ENCODE data around the gene DAB1.

DAB1 gene

GRCh38 chr1:57316291-57316690 is 107.6 kb downstream of the DAB1 start:
- DNase-seq (ENCODE audit: low read depth), result no peak

DNA sequence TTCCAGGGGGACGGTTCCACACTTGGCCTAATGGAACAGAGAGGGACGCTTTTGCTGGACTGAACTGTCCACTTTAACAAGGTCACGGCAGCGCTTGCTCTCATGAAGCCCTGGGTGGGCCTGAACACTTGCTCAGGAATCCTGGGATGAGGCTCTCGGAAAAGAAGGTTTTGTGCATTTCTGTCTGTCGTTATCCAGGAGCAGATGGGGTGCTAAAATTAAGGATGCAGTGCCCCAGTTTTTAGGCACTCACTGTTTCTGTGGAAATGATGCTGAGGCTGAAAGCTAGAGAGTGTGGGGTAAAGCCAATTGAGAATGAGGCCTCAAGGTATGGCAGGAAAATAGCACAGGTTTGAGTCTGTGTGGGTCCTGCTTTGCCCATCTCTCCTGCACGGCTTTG is 111.0 kb downstream of the DAB1 start:
- DNase-seq (ENCODE audit: low read depth), result no peak

DNA sequence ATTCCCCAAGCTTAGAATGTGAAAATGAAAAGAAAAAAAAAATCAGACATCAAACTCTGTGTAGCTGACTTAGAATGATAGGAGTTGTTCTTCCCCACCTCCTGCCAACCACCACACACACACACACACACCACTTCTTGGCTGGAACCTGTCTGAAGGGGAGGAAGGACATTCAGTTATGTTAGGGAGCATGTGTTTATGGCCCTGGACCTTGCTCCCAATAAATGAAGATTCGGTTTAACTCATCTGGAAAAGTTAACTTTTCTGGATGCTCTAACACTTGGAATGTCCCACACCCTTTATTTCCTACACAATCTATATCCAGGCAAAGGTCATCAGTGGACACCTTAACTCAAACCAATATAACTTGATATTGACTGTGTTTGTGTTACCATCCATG is 112.4 kb downstream of the DAB1 start:
- no peak for DNase-seq (ENCODE audit: low read depth)

GRCh38 chr1:57311006-57311405 is 112.9 kb downstream of the DAB1 start:
- no peak for DNase-seq (ENCODE audit: low read depth)

DNA sequence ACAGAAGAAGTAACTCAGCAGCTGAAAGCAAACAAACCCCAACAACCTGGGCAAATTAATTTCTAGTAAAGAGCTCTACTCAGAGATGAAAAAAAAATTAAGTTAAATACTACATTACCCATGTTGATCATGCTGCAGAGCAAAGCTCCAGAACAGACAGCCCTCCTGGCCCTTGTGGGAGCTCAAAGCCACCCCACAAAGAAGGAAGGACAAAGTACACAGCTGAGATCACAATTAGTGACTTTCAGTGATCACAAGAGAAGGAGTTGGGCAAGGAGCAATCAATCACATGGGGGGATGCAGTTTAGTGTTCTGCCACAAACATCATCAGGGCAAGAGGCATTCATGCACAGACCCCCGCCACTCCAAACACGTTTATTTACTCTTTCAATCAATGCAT is 114.2 kb downstream of the DAB1 start:
- DNase-seq (ENCODE audit: low read depth), result no peak

DNA sequence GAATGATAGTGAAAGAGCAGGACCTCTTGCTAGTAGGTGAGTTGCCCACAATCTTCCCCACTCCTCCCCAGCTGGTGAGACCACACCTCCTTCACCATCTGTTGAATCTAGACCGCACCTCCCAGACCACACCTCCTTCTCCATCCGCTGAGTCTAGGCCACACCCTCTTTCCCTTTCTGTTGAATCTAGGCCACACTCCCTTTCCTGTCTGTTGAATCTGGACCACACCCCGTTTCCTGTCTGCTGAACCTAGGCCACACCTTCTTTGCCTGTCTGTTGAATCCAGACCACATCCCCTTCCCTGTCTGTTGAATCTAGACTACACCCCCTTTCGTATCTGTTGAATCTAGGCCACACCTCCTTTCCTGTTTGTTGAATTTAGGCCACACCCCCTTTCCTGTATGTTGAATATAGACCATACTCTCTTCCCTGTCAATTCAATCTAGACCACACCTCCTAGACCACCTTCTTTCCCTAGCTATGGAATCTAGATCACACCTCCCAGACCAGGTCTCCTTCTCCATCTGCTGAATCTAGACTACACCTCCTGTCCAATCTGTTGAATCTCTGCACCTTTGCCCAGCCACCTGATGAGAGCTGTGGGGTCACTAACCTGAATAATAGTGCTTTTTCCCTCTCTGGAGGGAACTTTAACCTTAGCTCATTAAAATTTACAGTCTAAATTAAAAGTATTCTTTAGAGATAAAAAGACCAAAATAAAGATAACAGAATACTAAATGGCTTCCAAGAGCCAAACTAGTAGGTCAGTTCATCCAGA is 116.3 kb downstream of the DAB1 start:
- no peak for DNase-seq (ENCODE audit: low read depth)

GRCh38 chr1:57304591-57304990 is 119.3 kb downstream of the DAB1 start:
- no peak for DNase-seq (ENCODE audit: low read depth)

DNA sequence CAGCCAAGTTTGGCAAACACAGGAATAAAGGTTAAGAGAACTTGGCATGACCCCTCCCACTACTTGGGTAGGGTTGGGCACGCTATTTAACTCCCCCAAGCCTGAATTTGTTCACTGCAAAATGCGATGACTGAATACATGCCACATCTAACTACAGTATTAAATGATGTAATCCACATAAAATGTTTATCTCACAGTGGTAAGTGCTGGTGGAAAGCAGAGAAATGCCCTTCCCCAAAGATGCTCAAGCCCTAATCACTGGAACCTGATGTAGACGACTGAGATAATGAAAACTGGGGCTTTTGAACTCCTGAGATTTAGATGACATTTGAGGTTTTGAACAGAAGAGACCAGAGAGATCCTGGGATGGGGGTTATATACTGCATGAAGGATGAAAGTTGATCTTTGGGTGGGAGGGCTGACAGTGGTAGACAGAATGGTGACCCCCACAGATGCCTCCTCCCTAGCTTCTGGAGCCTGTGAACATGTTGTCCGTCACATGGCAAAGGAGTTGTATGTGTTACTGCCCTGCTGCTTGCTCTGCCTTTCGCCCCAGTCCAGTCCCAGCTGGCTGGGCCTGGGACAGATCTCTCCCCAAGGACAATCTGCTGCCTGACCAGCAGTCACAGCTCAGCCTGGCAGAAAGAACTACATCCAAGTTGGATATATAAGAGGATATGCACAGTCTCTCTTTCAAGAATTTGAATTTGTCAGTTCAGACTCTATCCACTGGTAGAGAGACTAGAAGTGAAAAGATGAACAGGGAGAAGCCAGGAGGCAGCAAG is 120.9 kb downstream of the DAB1 start:
- no peak for DNase-seq (ENCODE audit: low read depth)

DNA sequence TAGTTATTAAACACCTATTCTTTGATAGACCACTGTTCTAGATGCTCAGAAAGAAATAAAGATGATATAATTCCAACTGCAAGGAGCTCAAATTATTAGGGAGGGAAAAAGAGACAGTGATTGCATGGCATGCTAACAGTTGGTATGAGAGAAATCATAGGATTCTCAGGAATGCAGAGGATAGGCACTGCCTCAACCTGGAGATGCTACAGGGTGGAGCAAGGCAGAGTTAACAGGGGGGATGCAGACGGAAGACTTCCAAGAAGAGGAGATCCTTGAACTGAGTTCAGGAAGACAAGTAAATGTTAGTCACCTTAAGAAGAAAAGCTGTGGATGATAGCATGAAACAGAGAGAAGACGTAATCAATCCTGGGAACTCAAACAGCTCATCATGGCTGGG is 123.7 kb downstream of the DAB1 start:
- DNase-seq (ENCODE audit: low read depth), result no peak

DNA sequence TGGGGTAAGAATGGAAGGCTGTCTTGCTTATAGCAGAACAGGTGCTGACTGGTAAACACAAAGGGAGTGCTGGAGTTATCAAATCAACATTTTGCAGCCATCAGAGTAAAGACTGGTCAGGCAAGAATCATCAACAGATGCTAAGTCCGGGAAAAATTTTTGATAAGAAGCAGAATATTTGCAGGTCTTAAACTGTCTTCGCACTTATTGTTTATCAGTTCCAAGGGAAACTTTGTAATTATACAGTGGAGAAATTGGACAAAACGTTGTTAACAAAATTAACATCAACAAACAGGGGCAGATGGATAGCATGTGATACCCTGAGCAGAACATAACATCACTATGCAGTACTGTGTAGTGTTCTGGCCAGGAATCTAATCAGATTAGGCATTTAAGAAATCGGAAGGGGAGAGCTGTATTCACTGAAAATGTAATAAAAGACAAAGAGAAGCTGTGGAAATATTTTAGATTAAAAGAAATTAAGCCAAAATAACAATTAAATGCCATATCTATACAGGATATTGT is 127.1 kb downstream of the DAB1 start:
- DNase-seq (ENCODE audit: low read depth), result no peak

GRCh38 chr1:57295326-57295725 is 128.5 kb downstream of the DAB1 start:
- no peak for DNase-seq (ENCODE audit: low read depth)

DNA sequence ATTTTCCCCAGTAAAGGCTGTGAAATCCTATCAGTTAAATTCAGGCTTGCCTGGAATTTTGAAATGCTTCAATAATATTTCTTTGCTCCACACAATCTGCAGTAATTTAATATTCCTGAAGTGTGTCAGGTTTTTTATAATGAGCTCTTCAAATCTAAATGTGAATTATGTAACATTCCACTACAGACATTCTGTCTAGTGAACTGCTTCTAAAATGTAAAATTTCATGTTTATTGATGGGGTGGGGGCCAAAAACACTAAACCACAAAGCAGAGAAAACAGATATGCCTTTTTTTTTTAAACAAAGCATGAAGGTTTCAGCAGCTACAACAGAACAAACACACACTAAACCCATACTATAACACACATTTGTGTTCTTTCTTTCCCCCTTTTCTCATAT is 129.7 kb downstream of the DAB1 start:
- DNase-seq (ENCODE audit: low read depth), result no peak

DNA sequence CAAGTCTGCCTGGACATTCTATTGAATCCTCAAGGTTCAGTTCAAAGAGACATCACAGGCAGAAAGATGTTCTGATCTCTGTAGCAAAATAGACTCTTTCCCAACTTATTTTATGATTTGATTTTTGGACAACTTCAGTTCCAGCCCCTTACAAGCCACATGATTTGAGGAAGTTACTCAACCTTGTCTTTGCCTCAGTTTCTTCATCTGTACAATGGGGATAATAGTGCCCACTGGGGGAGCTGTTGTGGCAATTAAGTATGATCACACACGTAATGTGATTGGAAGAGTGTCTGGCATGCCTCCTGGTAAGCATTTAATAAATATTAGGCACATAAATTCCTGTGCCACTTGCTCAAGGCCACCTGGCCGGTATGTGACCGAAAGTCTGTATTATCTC is 130.6 kb downstream of the DAB1 start:
- DNase-seq (ENCODE audit: low read depth), result no peak

GRCh38 chr1:57289781-57290180 is 134.1 kb downstream of the DAB1 start:
- DNase-seq (ENCODE audit: low read depth), result no peak

GRCh38 chr1:57285992-57286391 is 137.9 kb downstream of the DAB1 start:
- no peak for DNase-seq (ENCODE audit: low read depth)

- DNase-seq (ENCODE audit: low read depth), result no peak
Measured at GRCh38 chr1:57282411-57282810, 141.4 kb downstream of the DAB1 start.

- no peak for DNase-seq (ENCODE audit: low read depth)
Measured at GRCh38 chr1:57281324-57281723, 142.5 kb downstream of the DAB1 start.

- DNase-seq (ENCODE audit: low read depth), result no peak
Measured at GRCh38 chr1:57279909-57280666, 143.8 kb downstream of the DAB1 start.

DNA sequence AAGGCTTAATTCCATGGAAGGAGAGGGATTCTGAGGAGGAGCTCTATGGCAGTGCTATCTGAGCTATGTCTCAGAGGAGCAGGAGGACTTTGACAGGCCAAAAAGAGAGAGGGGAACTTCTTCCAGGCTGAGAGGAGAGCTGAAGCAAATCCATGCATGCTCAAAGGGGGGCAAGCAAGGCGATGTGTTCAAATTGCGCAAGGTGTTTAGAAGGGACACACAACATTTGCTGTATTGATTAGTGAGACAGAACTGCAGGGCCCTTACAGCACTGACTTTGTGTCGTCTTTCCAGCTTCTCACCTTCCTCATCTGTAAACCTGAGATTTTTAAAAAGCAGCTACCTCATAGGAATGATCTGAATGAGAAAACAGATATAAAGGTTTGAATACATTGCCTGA is 145.3 kb downstream of the DAB1 start:
- DNase-seq (ENCODE audit: low read depth), result no peak

- DNase-seq (ENCODE audit: low read depth), result no peak
Measured at GRCh38 chr1:57277681-57278080, 146.2 kb downstream of the DAB1 start.

DNA sequence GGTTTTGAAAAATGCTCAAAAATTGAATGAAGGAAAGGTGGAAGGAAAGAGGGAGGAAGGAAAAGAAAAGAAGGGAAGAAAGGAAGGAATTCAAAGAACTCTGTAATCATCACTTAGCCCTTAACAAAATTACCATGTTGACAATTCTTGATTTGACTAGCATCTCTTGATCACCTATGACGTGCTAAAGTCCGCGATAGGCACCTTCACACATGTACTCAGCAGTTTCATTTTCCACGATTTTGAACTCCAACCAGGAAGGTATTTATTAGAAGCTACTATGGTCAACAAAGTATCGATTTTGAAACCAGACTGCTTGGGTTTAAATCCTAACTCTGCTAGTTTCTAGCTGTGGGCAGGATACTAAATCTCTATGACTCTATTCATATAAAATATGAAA is 146.9 kb downstream of the DAB1 start:
- no peak for DNase-seq (ENCODE audit: low read depth)

- DNase-seq (ENCODE audit: low read depth), result no peak
Measured at GRCh38 chr1:57272601-57273000, 151.3 kb downstream of the DAB1 start.

DNA sequence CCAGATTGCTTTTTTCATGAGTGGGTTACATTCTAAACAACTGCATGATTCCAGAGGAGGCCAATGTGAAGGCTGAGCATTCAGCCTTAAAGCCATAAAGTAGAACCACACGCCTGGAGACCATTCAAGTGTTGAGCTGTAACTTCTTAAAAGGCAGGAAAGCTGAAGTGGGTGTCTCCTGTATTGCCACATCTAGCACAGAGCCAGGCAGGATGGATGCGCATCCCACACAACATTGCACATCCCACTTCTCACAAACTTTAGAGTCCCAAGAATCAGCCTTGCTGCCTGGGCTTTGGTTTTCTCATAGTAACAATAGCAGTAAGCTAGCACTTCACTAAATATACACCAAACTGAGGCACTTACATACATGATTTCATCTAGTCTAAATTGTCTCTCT is 151.7 kb downstream of the DAB1 start:
- DNase-seq (ENCODE audit: low read depth), result no peak
